Measurements from ENCODE around the gene TRAPPC2B.

DNA sequence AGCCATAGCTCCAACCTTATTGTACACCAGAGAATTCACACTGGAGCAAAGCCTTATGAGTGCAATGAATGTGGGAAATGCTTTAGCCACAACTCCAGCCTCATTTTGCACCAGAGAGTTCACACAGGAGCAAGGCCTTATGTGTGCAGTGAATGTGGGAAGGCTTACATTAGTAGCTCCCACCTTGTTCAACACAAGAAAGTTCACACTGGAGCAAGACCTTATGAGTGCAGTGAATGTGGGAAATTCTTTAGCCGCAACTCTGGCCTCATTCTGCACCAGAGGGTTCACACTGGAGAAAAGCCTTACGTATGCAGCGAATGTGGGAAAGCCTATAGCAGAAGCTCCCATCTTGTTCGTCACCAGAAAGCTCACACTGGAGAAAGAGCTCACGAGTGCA is 5.9 kb upstream of the TRAPPC2B start:
- TF ChIP-seq, protein P1, sequence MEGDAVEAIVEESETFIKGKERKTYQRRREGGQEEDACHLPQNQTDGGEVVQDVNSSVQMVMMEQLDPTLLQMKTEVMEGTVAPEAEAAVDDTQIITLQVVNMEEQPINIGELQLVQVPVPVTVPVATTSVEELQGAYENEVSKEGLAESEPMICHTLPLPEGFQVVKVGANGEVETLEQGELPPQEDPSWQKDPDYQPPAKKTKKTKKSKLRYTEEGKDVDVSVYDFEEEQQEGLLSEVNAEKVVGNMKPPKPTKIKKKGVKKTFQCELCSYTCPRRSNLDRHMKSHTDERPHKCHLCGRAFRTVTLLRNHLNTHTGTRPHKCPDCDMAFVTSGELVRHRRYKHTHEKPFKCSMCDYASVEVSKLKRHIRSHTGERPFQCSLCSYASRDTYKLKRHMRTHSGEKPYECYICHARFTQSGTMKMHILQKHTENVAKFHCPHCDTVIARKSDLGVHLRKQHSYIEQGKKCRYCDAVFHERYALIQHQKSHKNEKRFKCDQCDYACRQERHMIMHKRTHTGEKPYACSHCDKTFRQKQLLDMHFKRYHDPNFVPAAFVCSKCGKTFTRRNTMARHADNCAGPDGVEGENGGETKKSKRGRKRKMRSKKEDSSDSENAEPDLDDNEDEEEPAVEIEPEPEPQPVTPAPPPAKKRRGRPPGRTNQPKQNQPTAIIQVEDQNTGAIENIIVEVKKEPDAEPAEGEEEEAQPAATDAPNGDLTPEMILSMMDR (IDR thresholded peaks at IDR 0.05), result no peak
- TF ChIP-seq ZFX (IDR thresholded peaks at IDR 0.05; ENCODE audit: borderline replicate concordance), result no peak

Data from 22Rv1 (cell line).